Astrocyte (in vitro differentiated cells and primary cell): ENCODE results near the gene PPP2R5C.

Experiments used
- CTCF ChIP-seq: IDR thresholded peaks from 2 replicates; pipeline ENCODE4 v1.5.1; 2011; ENCODE audit warnings: low read depth, mild to moderate bottlenecking, inconsistent platforms, low read length, moderate library complexity; ENCODE audit not compliant: insufficient read depth
- EZH2 ChIP-seq: IDR thresholded peaks from 2 replicates; pipeline ENCODE4 v1.6.1; 2012; ENCODE audit warnings: mild to moderate bottlenecking, low read length, inconsistent platforms; ENCODE audit not compliant: insufficient read depth

DNA sequence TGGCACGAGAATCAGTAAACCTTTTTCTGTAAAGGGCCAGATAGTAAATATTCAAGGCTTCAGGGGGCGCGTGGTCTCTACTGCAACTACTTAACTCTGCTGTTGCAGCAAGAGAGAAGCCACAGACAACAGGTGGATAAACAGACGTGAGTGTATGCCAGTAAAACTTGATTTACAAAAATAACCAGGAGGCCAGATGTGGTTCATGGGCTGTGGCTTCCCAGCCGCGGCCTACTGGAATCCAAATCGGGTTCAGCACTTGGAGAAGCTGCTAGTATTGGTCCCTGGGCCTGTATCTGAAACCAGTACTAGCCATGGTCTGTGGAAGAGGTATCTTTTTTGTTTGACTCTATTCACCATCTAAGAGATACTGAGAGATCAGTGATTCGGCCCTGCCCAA lies 13.3 kb downstream of the PPP2R5C start:
- TF ChIP-seq CTCF = no peak
- TF ChIP-seq EZH2 = no peak
